ENCODE data around the gene RAMACL.
"Not testable (repeated sequence)": the region's sequence is repeated elsewhere in the genome, so short reads cannot be mapped to it uniquely, and the experiment has no call there.

The RAMACL gene

DNA sequence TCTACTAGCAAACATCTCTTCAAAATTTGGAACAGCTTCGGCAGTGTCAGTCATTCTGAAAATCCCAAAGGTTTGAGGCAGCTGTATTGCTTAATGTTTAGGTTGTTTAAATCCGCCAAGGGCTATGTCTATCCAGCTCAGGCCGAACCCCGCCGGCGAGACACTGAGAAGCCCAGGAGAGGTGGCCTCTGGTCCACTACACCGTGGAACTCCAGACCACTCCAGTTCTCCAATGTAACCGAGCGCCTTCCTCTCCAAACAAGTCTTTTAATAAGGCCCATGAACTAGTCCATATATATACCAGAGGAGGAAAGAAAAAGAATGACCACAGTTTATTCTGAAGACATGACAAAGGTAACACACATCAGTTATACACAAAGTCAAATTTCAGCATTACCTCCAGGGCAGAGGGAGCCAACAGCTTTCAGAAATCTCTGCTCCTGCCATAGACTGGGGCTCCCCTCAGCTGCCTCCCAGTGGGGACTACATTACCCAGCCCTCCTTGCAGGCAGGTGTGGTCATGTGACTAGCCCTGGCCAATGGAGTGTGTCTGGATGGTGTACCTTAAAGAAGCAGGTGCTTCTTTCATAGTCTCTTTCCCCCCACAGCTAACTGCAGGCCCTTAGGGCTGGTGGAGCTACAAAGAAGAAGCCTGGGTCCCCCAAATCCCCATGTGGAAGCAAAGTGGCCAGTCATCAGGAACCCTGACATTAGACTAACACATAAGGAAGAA is at the start of gene RAMACL:
Gene RAMACL, minus strand, starts transcription at position 255 of the 733 bp plus-strand sequence. Its CDS starts 201 bp downstream, at position 54.
- peak; percentile 36 for DNase-seq (ENCODE audit: low spot score)

DNA sequence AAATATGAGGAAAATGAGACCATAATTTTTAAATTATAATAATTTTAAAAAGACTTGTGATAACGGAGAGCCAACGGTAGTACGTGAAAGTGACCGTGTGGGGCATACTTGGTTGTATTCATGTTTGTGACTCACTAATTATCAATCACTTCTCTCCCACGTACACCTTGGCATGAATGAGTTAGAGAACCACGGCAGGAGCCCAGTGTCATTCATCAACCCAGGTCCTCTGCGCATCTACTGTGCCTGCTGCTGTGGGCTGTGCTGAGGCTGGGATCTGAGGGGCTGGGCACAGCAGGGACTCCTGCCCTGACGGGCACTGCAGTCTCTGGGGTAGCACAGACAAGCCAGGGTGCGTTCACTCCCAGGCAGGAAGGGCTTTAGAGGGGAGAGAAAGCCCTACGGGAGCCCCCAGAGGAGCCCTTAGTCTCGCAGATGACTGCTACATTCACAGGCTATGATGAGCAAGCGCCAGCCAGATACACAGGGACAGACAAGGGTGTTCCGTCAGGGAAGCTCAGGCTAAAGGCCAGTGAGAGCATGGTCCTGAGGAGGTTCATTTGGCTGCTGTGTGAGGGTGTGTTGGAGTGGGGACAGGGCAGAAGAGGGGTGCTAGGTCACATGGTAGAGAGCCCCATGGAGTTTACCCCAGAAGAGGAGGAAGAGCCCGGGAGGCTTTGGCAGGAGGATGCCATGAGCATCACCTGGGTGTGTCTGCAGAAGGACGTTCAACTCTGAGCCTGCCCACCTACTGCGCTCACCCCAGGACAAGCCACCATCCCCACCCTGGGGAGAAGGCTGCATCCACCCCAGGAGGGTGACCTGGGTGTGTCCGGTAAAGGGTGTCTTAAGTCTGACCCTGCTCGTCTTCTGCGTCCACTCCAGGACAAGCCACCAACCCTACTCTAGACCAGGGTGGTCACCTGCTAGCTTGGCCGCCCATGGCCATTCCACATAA is 48.8 kb upstream of the RAMACL start:
- no peak for DNase-seq (ENCODE audit: low spot score)

DNA sequence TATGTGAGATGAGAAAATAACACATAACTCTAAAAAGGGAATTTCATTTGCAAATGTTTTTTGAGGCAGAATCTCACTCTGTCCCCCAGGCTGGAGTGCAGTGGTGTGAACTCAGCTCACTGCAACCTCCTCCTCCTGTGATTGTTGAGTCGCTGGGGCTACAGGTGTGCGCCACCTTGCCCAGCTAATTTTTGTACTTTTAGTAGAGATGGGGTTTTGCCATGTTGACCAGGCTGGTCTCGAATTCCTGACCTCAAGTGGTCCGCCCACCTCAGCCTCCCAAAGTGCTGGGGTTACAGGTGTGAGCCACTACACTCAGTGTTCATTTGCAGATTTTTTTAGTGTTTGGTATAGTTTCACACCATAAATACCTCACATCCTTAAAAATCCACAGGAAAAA is 48.1 kb upstream of the RAMACL start:
- DNase-seq (ENCODE audit: low spot score), result not testable (repeated sequence)

DNA sequence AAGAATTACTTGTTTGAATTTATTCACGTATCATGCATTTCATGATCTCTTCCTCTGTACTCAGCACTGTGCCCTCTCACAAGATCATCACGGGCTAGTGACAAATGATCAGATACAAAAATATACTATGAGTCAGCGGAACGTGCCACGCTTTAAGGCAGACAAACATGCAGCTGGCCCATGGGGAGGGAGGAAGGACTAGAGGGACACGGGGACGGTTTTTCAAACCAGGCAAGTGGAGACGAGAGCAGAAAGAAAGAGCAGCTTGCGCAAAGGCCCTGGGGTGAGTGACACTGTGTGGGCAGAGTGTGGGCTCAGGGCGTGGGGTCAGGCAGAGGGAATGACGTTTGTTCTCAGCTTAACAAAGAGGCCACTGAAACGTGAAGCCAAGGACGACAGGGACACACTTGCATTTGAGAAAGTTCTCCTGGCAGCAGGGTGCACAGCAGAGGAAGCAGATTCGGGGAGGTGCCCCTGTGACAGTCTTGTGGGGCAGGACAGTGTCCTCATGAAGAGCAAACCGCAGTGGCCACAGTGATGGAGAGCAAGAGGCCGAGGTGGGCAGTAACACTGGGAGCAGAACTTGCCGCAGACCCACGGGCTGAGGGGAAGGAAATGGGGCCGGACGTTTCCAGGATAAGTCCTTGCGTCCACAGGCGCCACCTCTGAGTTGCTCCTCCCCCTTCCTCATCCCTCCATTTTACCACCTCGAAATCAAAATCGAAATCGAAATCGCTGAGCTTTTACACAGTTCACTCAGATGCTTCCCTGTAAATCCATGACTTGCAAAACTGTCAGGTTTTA is 47.5 kb upstream of the RAMACL start:
- no peak for DNase-seq (ENCODE audit: low spot score)

DNA sequence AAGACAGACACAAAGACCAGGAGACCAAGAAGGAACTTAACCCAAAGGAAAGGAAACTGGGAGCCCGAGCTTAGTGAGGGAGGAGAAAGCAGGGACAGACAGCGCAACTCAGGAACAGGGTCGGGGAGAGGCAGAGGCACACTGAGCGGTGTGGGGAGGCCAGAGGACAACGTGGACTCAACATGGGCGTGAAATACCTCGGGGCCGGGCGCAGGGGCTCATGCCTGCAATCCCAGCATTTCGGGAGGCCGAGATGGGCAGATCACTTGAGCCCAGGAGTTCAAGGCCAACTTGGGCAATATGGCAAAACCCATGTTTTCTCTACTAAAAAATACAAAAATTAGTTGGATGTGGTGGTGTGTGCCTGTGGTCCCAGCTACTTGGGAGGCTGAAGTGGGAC is 46.3 kb upstream of the RAMACL start:
- no peak for DNase-seq (ENCODE audit: low spot score)

DNA sequence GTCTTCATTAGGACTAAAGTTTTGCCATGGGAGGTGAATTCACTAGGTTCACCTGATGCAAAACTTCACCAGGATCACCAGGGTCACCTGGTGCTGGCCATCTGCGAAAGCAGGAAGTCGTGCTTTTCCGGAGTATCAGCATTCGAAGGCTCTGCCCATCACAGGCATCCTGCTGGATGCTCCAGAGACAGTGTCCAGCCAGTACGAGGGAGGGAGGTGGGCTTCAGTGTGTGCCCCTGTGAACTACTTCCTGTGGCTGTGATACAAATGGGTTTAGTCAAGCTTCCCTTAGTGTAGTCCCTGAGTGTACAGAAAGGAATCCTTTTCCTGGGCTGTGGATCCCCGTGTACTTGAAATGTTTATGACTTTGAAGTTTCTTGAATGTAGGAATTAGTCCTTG is 44.0 kb upstream of the RAMACL start:
- DNase-seq (ENCODE audit: low spot score), result no peak

DNA sequence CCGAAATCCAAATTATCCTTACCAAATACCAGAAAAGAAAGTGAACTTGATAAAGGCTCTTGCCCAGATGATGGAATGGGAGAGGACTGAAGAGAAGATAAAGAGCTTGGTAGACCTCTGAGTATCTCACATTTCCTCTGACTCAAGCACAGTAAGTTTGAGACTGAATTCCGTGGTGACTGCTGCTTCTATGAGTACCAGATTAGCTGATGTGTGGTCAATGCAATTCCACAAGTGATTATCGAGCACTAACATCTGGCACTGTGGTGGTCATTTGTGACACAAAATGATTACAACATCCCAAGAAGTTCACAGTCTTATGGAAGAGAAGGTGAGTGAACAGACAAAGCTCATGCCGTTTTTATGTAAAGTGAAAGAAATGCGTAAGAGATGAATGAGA is 43.1 kb upstream of the RAMACL start:
- peak; percentile 34 for DNase-seq (ENCODE audit: low spot score)

DNA sequence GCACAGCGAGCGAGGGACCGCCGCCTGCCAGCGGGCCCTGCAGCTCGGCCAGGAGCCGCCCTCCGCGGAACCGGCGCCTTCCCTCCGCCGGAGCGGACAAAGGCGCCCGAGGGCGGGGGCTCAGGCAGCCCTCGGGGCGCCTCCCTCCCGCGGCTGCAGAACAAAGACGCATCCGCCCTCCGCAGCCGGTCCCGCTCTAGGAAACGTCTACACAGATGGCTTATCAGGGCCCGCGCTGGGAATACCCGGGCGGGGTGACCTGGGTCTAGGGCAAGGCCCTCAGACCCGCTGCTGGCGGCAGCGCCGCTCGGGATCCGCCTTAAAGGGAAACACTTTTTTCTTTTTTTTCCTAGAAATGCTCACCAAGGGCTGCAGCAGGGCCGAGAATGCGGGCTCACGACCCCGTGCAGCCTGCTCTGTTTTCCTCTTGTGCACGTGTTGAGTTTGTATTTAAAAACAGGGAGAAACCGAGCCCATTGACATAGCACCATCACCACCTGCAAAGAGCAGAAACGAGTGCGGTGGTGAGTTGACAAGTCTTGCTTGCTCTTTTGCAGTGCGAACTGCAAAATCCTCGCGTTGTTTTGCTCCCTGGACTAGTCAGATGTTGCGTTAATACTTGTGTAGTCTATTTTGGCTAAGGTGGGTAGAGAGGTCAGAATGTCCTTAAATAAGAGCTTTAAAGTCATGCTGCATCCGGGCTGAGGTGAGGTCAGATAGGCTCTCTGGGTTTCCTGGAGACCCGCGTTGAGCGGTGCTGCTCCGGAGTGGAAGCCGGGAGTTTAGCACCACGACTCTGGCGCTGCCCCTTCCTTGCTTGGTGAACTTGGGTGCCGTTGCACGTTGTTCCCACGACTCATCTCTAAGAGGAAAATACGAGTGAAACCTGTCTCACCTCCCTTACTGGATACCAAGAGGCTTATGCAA is 41.7 kb upstream of the RAMACL start:
- peak; percentile 61 for DNase-seq (ENCODE audit: low spot score)

DNA sequence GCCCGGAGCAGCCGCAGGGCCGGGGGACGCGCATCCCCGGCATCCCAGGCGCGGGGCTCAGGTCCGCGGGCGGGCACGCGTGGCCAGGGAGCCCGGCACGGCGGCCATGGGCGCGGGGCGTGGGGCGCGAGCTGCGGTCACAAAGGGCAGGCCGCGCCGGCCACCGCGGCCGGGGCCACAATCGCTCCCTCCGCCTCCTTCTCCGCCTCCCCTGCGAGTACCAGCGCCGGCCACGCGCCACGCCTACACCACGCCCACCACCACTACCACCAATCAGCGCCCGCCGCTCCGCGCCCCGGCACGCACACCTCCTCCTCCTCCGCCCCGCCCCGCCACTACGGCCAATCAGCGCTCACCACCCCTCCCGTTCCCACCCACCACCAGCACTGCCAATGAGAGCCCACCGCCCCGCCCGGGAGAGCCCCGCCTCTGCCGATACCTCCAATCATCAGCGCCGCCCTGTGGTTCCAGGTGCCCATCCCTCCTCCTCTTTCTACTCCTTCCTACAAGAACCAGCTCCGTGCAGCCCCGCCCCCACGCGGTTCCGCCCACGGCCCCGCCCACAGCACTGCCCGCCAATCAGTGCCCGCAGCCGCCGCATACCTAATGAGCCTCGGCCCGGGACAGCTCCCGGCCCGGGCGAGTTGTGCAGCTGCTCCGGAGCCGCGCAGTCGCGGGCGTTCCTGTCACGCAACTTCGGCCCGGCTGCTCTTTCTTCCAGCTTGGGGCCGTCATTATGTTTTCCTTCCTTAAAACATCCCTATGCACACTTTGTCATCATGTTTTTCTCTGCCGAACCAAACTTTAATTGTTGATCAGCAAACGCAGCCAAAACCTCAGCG is 40.8 kb upstream of the RAMACL start, which contains the start of gene RPS6KA2:
Gene RPS6KA2, minus strand, starts transcription at position 219 of the 842 bp plus-strand sequence. CDS start 232 bp downstream, outside the sequence.
- peak; percentile 99 for DNase-seq (ENCODE audit: low spot score)

DNA sequence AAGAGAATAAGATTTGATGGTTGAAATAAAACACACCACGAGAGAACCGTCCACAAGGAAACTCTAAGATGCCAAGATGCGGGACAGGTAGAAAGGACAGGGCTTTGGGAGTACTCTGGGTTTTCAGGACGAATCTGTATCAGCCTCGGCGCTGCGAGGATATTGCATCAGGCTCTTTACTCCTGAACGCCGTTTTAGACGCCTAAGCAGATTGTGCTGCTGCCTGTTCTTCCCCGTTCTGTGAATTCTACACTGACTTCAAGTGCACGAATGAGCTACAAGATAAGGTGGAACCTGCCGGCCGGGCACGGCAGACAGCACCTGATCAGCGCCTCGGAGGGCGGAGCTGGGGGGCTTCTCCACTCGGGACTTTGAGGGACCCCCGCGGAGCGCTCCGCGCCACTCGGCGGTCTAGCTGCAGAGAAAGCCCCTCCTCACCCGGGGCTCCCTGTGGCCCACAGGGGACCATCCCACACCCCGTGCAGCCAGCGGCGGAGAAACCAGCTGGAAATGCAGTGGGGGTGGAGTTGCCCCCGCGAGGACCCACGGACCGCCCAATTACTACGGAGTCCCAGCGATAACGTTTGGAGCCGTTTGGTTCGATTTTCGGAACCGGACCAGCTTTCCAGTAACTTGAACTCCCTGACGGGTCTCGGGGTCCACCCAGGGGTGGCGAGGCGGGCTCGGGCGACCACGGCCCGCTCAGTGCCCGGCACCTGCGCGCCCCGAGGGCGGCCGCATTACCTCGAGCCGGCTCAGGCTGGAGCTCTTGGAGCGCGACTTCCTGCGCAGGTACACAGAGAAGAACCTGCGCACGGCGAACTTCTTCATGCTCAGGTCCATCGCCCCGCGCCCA is 39.9 kb upstream of the RAMACL start:
- peak; percentile 77 for DNase-seq (ENCODE audit: low spot score)

DNA sequence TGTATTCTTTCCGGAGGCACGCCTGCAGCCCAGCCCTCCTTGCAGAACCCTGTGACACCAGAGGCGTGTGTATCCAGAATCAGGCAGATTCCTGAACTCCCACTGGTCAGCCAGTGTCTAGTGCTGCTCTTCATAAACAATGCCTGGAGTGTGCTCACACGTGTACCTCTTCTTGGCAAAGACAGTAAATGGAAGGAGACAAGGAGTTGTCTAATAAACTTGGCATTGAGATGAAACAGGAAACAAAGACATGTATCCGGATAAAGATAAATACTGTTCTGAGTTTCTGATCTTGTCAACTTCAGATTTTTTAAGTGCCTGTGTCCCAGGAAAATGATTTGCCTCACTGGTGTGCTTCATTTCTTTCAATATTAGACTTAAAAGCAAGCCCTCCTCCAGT is 38.9 kb upstream of the RAMACL start:
- DNase-seq (ENCODE audit: low spot score), result no peak

DNA sequence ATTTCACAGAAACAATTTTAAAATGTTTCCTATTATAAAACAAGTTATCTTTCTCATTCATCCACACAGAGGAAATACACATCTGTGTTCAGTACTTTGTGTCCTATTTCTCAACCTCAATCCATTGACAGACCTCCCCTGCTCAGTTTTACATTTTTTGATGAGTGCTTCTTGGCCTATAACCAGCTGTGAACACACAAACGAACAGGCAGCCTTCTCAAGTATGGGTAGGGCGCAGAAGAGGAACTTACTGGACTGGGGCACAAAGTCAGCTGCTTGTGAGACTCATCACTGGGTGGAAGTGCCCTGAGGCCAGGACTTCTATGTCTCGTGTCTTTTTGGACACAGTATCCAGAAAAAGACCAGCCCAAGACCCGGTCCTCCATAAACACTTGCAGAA is 37.8 kb upstream of the RAMACL start:
- no peak for DNase-seq (ENCODE audit: low spot score)

DNA sequence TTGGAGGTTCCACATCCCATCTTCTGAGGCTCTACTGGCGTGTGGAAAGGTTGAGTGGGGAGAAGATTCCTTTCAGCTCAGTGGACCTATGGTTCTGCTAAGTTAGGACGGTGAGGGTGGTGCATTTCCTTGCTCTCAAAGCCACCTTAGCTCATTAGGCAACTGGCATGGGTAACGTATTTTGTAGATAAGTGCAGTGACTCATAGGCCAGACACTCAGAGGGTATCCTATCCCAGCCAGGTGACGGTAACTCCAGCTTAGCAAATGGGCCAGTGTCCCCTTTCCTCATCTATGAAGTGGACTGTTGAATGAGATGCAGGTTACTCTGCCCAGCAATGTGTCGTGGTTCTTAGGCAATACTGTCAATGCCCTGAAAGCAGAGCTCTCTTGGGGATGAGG is 36.8 kb upstream of the RAMACL start:
- DNase-seq (ENCODE audit: low spot score), result peak; percentile 67

DNA sequence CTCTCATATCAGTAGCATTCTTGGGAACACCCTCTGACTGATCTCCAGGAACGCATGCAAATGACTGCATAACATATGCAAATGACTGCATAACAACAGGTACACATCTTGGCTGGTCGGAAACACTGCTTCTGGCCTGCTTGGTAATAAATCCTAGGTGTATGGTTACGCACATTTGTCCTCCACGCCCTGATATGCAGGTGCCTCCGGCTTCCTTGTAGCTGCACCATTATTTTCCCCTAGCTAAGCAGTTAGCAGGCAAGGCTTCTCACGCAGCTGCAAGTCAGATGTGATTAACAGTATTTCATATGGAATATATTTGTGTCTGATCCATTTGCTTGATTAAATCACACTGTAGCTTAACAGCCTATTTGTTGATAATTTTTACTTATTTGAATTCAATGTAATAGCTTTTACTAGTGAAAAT is 34.6 kb upstream of the RAMACL start:
- peak; percentile 42 for DNase-seq (ENCODE audit: low spot score)

DNA sequence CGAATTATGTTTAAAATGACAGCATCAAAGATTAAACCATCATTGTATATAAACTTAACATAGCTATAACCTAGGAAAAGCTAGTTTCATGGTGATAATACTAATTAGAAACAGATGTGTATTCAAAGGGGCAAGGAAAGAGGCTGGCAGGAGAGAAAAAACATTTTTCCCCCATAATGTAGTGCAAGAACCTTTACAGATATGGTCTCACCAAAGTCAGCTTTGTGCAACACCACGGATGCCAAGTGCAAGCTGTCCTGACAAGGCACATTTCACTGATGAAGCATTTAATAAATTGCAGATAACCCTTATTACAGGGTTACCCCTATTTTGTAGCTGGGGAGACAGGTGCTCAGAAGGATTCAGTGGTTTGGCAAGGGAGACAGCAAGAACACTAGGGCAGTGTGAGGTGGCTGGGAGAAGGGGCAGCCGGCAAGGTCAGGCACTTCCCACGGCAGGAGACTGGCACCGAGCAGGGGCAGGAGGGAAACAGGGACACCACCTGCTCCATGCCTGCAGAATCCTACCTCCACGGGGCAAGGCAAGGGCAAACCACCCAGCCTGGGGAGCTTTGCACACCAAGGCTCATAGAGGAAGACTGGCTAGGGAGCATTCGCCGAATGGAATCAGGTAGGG is 34.1 kb upstream of the RAMACL start:
- DNase-seq (ENCODE audit: low spot score), result no peak

DNA sequence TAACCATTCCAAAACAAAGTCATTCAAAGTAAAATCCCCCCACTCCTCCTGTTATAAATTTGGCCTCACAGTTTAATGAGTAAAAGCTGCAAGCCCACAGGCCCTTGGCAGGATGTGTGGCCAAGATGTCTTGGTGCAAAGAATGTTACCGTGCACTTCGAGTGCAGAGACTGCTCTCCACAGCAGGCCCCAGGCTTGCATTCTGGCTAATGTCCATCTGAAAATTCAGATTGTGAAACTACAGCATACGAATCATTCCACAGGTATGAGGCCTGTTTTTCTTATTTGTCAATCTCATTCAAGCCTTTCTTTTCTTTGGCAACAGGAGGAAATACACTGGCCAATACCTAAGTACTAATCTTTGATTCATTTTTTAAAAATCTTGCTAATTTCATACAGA is 33.4 kb upstream of the RAMACL start:
- peak; percentile 91 for DNase-seq (ENCODE audit: low spot score)

DNA sequence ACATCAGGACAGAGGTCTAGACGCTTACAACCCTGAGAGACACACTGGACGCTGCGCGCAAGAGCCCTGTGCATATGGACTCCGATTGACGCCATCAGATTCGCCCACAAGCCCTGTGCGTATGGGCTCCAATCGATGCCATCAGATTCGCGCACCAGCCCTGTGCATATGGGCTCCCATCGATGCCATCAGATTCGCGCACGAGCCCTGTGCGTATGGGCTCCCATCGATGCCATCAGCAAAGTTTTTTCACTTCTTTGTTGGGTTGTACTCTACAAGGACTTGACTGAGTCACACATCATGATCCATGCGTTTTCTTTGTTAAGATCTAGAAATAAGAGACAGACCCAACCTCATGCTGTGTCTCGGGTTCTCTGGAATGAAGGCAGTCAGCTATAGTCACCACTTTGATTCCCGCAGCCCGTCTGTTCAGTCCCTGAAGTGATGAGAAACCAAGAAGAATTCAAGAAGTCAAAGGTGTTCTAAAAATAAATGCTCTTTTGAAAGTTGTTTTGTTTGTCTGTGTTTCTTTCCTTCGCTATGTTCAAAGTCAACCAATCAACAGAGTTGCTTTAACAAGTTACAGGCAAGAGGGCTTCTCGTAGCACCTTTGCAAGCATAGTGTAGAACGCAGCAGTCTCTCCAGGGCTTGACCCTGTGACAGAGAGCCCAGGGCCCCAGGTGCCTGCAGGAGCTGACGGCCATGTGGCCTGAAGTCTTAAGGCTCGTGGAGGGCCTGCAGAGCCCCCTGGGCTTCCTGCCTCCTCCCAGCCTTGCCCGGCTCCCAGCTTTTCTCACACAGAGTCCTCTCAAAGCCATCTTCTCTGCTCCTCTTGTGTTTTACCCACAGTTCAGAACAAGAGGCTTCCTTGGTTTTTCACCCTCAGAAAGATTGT is 32.6 kb upstream of the RAMACL start:
- peak; percentile 22 for DNase-seq (ENCODE audit: low spot score)

DNA sequence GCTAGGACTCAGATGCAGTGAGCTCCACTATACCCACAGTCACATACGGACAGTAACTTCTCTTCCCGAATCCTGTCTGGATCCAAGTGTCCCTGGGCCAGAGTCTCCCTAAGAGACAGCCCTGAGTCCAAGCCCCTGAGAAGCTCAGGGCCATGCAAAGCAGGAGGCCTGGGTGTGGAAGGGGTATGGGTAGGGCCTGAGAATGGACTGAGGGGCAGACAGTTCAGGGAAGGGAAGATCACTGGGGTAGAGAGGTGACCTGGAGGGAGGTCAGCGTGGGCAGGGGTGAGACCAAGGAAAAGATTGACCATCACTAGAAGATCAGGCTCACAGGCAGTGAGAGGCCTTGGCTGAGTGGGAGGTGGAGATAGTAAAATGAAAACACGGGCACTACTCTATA is 31.8 kb upstream of the RAMACL start:
- DNase-seq (ENCODE audit: low spot score), result no peak

Data from kidney tubule cell (primary cell).